HG02588 (cell line): ENCODE data around the gene KCNN3.
A peak's percentile ranks its signal among the peaks of the same experiment; 100 is the strongest.
"Not testable (repeated sequence)": the region's sequence is repeated elsewhere in the genome, so short reads cannot be mapped to it uniquely, and the experiment has no call there.

Experiments
- ATAC-seq: cut with Tn5 transposase; IDR thresholded peaks from one replicate; pipeline ENCODE4 v1.9.1; 2021; ENCODE audit warnings: mild to moderate bottlenecking, moderate library complexity; ENCODE audit not compliant: unreplicated experiment

KCNN3 gene

DNA sequence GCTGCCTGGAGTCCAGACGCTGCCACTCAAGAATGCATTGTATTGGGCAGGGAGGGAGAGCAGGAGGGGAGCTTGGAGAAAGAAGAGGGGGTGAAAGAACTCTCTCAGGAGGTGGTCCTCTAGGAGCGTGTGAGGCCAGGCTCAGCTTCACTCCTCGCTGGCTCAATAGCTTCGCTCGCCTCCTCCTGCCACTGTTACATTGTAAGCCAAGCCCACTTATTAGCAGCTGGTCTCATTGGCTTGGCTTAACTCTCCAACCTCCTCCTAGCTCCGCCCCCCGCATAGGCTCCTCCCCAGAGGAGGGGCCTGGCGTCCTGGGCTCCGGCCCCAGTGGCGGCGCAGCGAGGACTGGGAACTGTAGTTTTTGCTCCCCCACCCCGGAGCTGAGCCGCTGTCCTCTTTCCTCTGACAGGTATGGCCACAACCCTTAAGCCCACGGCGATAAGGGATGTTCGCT, at the start of gene KCNN3:
Gene KCNN3, minus strand, starts transcription at position 167 of the 457 bp plus-strand sequence. CDS start 317 bp downstream, outside the sequence.
- peak; percentile 76 for ATAC-seq

DNA sequence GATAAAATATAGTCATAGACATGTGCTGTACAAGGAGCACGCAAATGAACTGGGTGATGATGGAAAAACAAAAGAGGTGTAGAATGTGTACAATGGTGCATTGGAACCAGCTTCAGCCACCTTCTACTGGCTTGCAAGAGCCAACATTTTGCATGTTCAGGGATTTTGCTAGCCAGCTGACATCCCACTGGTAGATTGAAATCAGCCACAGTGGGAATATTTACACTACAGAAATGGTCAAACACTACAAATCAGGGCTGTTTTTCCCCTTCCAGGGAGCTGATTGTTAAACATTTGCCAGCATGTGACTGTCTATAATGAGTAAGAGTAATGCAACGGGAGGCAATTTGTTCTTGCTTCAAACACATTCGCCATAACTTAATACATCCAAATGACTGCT, 43.2 kb upstream of the KCNN3 start:
- ATAC-seq: no peak

DNA sequence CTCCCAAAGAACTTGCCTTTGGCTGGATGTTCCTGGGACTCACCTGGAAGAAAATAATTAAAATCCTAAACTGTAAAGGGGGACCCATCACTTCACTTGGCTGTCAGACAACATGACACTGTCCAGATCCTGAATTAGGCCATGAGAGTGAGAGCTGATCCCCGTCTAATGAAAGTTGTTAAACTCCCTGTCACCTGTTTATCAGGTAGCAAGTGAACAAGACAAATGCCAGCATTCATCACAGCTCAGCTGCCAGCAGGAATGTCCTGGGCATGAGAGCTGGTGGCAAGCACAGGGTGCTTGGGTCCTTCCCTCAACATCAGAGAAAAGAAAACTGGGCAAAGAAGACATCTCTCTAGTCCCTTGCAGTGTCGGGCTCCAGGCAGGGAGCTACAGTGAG, 42.7 kb upstream of the KCNN3 start:
- no peak for ATAC-seq

DNA sequence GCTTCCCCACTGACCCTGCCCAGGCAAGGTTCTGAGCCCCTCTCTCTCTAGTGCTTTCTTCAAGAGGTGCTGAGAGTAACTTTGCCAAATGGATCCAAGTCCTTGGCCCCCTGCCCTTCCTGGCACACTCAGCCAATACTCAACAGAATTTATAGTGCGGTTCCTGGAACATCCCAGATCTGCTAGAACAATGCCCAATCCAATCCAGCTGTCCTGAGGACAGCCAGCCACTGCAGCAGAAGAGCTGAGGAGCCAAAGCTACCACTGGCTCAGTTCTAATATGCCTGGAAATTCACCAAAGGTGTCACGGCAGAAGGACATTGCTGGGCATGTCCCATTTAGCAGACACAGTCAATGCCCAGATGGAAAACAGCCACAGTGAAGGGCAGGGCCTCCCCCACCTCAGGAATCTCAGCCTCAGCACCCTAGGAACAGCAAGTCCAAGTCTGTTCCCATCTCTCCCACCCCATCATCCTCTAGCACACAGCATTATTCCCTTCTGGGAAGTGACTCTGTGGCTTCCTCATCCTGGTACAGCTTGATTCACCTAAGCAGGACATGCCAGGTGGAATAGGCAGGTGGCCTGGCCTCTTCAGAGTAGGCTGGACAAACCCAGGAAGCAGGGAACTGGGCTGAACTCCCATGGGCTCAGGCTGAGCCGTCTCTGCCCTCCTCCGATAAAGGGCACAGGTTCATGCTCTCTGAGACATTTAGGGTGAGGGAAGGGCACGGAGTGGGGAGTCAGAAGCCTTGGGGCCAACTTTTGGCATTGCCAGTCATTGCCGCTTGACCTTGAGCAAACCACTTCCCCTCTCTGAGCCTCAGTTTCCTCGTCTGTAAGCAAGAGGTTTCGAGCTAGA, 41.8 kb upstream of the KCNN3 start:
- no peak for ATAC-seq

DNA sequence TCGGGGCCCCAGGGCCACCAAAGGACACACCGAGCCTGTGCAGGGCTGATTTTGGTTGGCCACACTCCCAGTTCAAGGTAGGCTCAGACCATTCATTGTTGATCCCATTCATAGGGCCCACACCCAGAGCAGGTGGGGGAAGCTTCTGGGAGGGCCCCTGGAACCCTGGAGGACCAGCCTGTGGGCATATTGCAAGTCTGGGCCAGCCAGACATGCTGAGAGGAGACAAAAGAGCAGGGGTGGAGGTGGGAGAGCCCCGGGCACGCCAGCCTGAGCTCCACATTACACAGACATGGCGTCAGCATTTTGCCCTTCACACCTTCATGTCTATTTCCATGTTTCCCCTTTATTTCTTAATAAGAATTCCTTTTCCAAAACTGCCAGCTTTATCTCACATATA, 40.8 kb upstream of the KCNN3 start:
- no peak for ATAC-seq

DNA sequence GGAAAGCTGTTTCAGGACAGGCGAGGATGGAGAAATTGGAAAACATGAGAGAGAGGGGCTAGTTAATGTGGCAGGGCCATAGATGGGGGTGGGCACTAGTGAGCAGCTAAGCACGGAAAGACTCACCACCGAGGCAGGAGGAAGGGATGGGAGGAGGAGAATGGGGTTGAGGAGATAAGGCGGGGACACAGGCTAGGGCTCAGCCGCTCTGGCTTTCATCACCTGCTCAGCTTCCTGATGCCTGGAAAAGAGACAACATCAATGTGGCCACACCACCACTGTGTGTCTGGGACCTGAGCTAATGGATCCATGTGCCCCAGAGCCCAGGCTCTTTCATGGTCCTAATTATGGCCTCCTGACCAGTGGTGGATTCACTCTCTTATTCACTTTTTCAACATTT, 38.9 kb upstream of the KCNN3 start:
- ATAC-seq: no peak

DNA sequence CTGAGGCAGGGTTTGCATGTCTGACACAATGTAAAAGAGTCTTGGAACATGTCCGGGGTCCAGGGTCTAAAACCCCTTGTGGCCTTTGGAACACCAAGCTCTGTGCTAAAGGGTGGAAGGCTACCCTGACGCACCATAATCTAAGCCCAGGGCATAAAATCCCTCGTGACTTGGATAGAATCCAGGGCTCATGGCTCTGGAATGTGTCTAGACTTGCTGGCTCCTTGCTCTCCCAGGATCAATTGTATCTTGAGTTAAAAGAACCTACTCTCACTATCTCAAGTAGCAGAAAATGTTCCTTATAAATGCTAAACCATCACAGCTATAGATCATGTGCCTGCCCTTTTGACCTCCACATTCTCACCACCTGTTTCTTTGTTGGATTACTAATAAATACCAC, 38.0 kb upstream of the KCNN3 start:
- not testable (repeated sequence) for ATAC-seq

DNA sequence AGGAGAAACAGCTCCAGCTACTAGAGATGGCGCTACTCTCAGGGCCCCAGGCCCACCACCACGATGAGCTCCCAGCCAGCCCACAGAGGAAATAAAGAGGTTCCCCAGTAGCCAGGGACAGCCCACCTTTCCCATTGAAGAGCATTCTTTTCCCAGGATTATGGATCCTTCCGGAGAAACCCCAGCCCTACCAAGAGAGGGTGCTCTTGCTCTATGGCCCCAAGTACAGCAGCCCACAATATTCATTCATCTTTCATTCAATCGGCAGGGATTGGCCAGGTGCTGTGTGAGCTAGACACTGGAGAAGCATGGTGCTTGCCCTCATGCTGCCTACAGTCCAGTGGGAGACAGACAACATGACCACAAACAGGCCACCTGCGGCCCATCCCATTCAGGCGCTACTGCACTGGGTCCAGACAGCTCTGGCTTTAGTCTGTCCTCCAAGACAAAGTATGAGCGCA, 36.6 kb upstream of the KCNN3 start:
- ATAC-seq: no peak

DNA sequence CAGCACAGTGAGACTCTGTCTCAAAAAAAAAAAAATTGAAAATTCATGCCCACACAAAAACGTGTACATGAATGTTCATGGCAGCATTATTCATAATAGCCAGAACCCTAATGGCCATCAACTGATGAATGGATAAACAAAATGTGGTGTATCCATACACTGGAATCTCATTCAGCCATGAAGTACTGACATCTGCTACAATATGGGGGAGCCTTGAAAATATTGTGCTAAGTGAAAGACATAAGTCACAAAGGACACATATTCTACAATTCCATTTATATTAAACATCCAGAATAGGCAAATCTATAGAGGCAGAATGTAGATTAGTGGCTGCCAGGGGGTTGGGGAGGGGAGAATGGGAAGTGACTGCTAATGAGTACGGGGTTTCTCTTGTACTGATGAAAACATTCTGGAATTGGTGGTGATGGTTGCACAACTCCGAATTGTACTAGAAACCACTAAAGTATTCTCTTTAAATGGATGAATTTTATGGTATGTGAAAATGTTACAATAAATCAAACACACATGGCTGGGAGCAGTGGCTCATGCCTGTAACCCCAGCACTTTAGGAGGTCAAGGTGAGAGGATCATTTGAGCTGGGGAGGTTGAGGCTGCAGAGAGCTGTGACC, 33.0 kb upstream of the KCNN3 start:
- no peak for ATAC-seq

DNA sequence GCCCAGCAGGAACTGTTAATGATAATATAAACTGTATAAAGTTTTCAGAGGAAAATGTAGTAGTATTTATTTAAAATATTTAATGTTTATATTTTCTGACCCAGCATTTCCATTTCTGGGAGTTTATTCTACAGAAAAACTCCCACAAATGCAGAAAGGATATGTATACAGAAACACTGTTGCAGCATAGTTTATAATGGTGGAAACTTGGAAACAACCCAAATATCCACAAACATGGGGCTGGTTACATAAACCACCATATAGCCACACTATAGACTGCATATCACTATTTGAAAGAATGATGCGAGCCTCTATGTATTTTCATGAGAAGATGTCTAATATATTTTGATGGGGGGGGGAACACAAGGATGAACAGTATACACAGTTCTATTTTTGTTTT, 31.5 kb upstream of the KCNN3 start:
- no peak for ATAC-seq

DNA sequence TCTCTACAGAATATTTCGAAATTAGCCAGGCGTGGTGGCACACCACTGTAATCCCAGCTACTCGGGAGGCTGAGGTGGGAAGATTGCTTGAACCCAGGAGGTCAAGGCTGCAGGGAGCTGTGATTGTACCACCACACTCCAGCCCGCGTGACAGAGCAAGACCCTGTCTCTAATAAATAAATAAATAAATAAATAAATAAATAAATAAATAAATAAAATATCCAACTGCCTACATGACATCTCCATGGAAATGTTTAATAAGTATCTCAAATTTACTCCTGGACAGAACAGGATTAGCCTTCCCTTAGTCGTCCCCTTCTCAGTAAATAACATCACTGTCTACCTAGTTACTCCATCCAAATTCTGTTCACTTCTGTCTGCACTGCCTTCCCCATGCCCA, 29.0 kb upstream of the KCNN3 start:
- no peak for ATAC-seq

DNA sequence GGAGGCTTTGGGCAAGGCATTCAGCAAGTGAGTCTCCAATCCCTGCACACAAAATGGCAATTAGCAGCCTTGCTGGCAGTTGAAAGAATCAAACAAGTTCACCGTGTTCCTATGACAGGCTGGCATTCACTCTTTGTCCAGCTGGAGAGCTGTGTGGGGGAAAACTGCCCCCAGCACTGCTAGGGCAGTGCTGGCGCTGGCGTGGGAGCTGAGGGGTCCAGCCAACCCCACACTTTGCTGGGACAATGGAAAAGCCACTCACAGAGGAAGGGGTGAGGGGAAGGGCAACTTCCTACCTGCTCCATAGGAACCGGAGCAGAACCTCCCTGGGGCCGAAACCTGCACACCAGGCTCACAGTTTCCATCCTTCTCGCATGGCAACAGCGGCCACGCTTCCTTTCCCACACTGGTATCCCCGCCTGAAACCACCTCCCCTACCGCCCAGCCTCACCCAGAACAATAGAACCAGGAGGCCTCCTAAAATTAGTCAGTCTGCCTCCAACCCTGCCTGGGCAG, 26.7 kb upstream of the KCNN3 start:
- ATAC-seq: no peak

DNA sequence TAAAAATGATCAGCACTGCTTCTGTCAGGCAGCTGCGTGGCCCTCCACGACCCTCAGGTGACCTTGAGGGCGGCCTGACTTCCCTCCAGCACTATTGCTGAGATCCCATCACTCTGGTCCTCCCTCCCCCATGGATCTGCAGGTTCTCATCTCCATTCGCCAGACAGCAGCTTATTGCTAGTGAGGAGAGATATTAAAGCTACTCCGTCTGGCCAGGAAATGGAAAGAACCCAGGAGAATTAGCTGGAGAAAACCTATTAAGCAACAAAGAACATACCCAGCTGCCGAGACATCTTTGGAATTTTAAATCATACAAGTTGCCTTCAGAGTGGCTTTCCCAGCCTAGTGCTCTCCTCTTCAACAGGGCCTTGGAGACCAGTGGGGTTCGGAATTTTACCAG, 25.7 kb upstream of the KCNN3 start:
- no peak for ATAC-seq

DNA sequence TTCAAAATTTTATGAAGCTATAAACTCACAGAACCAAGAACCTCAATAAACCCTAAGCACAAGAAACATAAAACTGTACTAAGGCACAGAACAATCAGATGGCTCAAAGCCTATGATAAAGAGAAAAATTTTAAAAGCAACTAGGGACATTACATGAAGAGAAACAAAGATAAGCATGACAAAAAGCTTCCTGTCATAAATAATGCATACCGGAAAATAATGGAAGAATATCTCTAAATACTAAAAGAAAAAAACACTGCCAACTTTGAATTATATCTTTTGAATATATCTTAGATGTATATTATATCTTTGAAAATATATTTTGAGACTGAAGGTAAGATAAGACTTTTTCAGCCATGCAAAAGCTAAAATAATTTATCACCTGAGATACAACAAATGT, 21.4 kb upstream of the KCNN3 start:
- no peak for ATAC-seq

DNA sequence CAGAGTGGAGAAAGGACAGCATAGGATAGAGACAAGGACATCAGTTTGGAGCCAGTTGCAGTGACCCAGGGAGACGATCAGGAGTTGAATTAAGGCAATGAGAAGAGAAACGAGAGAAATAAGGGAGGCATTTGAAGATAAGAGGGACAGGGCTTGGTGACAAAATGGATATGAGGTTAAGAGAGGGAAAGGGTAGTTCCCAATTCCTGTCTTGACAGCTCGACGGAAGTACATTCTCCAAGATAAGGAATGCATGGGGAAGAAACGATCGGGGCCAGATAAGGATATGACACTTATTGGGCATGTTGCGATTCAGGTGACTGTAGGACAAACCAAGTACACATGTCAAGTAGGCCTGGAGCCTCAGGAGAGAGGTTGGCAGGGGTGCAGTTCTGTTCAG, 18.7 kb upstream of the KCNN3 start:
- ATAC-seq: no peak

DNA sequence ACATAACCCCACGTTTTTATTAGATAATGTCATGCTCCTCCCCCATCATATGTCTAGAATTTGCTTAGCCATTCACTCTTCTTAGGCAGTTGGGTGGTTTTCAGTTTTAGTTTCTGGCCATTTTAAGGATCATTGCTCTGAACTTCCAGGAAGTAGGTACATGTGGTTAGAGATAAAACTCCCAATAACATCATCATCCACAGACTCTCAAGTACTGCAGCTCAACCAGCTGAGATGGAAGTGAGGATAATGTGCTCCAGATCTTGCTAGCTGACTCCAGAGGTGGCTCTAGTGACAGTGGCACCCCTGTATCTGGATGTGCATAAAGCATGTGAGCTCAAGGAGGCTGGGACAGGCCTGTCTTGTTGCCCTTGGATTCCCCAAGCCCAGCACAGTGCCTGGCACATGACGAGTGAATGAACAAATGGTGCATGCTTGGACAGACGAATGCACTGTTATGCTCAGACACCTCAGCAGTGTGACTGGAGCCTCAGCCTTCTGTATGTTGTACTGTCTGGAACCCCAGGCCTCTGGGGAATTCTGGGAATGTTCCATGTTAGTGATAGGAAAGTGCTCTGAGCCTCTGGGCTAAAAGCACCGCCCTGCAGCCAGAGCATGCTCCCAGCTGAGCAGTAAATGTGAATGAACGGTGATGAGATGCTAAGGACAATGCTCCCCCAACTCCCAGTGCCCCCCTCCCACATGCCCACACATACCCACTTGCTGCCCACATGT, 16.4 kb upstream of the KCNN3 start:
- ATAC-seq: no peak

DNA sequence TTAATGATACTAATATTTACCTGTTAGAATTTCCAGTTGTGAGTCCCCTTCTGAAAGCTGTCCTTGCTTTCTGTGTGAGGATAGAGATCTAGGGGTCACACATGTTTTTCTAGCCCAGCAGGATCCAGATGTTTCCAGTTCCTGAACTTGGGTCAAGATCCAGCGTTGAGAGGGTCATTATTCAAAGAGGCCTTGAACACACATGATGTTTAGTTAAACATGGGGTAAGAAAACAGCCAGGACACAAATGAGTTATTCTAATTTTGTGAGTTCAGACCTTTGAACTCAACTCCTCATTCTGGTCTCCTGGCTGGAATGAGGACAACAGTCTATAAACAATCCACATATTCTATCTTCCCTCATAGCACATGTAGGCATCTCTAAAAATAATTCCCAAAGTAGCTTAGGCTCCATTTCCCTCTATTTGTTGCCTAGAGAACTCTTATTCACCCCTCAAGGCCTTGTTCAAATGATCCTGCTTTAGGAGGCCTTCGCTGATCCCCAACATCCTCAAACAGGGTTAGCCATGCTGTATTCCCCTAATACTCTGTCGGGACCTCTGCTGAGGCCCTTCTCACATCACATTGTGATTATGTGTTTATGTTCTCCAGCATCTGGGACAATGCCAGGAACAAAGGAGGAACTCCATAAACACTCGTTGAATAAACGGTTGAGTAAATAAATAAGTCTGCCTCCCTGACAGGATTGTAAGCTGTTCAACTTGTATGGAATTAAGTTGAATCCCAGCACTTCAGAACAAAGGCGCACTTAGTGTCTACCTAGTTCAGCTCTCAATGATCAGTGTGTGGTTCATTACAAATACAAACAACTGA, 15.0 kb upstream of the KCNN3 start:
- ATAC-seq: no peak

DNA sequence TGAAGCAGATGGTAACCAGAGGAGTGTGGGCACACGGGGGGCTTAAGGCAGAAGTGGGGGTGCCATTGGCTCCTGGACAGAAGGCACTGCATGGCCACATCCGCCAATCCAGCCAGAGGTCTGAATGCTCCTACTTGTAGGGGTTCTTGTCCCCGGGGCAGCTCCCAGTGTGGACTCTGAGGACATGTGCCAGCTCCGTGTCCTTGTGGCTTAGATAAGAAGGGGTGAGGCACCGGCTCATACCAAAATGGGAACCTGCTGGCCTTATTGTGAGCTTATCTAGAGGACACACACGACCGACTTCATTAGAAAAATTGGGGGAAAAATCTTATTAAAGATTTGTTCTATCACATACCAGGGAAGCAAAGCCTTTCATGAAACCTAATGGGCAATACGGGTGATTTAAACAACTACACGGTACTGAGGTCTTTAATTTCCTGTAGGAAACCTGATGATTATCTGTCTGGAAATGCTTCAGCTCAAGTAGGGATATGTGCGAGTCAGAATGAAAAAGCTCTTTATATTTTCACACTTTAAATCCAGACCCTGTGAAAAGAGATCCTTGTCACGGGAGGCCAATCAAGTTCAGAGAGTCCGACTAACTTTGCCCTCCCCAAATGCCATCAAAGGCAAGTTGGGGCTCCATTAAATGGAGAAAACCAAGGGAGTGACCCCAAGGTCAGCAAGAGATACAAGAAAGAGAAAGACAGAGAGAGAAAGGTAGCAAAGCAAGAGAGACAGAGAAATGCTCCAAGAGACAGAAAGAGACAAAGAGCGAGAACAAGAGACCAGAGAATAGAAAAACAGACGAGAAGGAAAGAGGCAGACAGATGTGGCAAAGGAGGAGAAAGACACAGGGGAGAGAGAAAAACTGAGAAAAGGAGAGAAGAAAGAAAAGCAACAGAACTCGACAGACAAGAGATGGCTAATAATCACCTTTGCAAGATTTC, 14.1 kb upstream of the KCNN3 start:
- ATAC-seq: no peak

DNA sequence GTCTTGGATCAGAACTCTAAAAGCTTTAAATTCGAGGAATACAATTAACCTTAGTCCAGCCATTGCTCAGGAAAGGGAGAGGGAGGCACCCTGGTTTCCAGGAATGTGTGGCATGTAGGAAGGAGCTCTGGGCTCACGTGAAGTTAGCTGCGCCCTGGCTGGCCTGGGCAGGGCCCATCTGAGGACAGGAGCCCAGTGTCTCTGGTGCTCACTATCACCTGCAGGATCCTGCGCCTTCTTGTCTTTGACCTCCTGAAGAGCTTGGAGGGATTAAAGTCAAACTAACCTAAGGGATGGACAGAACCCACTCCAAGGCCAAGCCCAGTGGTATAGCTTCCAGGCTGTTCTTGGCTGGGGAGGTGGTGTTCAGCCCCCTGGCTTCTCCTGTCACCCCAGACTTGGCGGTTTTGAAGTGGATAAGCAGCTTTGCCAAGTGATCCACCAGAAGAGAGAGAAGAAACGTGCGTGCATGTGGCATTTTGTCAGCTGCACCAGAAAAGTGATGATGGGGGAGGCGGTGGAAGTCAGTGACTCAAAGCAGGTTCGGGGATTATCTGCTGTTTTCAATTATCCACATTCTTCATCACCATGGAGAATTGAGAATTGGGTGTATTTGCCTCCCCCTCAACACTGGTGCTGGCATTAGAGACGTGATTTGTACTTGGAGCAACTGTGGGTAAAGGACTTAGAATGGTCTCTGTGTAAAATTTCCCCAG, 11.9 kb upstream of the KCNN3 start:
- no peak for ATAC-seq
